ENCODE results near the gene DENND6A. TPM values are rescaled to one million over a fixed set of nuclear protein-coding genes. Genes with fewer than 3 reads are reported as not detected.

Gene DENND6A
- total RNA-seq = 10 to 100 TPM; 17.4 to 26.9 (median 18.8) TPM

GRCh38 chr3:57692396-57693147 lies at the start of gene DENND6A:
Gene DENND6A, minus strand, starts transcription at chr3:57693077. Its CDS starts 59 bp downstream, at chr3:57693018.
- DNase-seq (ENCODE audit: low spot score in 2 of 2) = peak; percentile 97 to 98
- peak; percentile 79 to 95 for TF ChIP-seq POLR2A (IDR thresholded peaks at IDR 0.05)
- peak; percentile 18 to 72 (median 51) for TF ChIP-seq POLR2AphosphoS5 (IDR thresholded peaks at IDR 0.05)
- TF ChIP-seq CTCF (IDR thresholded peaks at IDR 0.05) = no peak
- no peaks in the 10 kb centered on the region for H3K36me3 ChIP-seq
- H3K27me3 ChIP-seq = no peaks in the 10 kb centered on the region
- H3K4me3 ChIP-seq = peak within 1 kb of the TSS; percentile 97
- WGBS = 0% methylated on average over 37 of the region's 71 CpGs
- H3K4me1 ChIP-seq = peaks cover 50% of the 10 kb centered on the region
- peak within 1 kb of the TSS; percentile 99 for H3K27ac ChIP-seq
- H3K9me3 ChIP-seq = no peaks in the 10 kb centered on the region

- no peak for DNase-seq (ENCODE audit: low spot score in 2 of 2)
- Histone ChIP-seq H3K4me1 (no peaks in the 10 kb centered on the region), H3K4me3 (no peak overlapping the region), H3K9me3 (no peaks in the 10 kb centered on the region), H3K36me3 (no peaks in the 10 kb centered on the region), H3K27me3 (no peaks in the 10 kb centered on the region), H3K27ac (no peak overlapping the region)
- WGBS = 97% methylated on average over 5 of the region's 5 CpGs
- TF ChIP-seq POLR2A (IDR thresholded peaks at IDR 0.05) = no peak
- no peak for TF ChIP-seq POLR2AphosphoS5 (IDR thresholded peaks at IDR 0.05)
- no peak for TF ChIP-seq EP300 (IDR thresholded peaks at IDR 0.05)
- TF ChIP-seq CTCF (IDR thresholded peaks at IDR 0.05) = no peak
Measured at GRCh38 chr3:57740027-57740426, 47.1 kb upstream of the DENND6A start.

- TF ChIP-seq POLR2A (IDR thresholded peaks at IDR 0.05) (no peak), CTCF (IDR thresholded peaks at IDR 0.05) (no peak), EP300 (IDR thresholded peaks at IDR 0.05) (no peak), POLR2AphosphoS5 (IDR thresholded peaks at IDR 0.05) (no peak)
- H3K36me3 ChIP-seq = no peaks in the 10 kb centered on the region
- no peak for DNase-seq (ENCODE audit: low spot score in 2 of 2)
- H3K4me1 ChIP-seq = no peaks in the 10 kb centered on the region
- H3K27ac ChIP-seq = no peak overlapping the region
- H3K27me3 ChIP-seq = no peaks in the 10 kb centered on the region
- WGBS = 43% methylated on average over 5 of the region's 5 CpGs
- H3K9me3 ChIP-seq = no peaks in the 10 kb centered on the region
- no peak overlapping the region for H3K4me3 ChIP-seq
Measured at GRCh38 chr3:57738391-57738790, 45.5 kb upstream of the DENND6A start.

GRCh38 chr3:57737840-57738239 lies 45.0 kb upstream of the DENND6A start:
- H3K27ac ChIP-seq = no peak overlapping the region
- H3K36me3 ChIP-seq = no peaks in the 10 kb centered on the region
- WGBS = 79% methylated on average over 7 of the region's 7 CpGs
- H3K9me3 ChIP-seq = no peaks in the 10 kb centered on the region
- TF ChIP-seq POLR2A (IDR thresholded peaks at IDR 0.05) (no peak), CTCF (IDR thresholded peaks at IDR 0.05) (no peak), POLR2AphosphoS5 (IDR thresholded peaks at IDR 0.05) (no peak), EP300 (IDR thresholded peaks at IDR 0.05) (no peak)
- H3K27me3 ChIP-seq = no peaks in the 10 kb centered on the region
- no peak overlapping the region for H3K4me3 ChIP-seq
- H3K4me1 ChIP-seq = no peaks in the 10 kb centered on the region
- no peak for DNase-seq (ENCODE audit: low spot score in 2 of 2)

GRCh38 chr3:57735405-57735804 lies 42.5 kb upstream of the DENND6A start:
- TF ChIP-seq POLR2A (IDR thresholded peaks at IDR 0.05) (no peak), EP300 (IDR thresholded peaks at IDR 0.05) (no peak), CTCF (IDR thresholded peaks at IDR 0.05) (no peak), POLR2AphosphoS5 (IDR thresholded peaks at IDR 0.05) (no peak)
- Histone ChIP-seq H3K27me3 (no peaks in the 10 kb centered on the region), H3K4me3 (no peak overlapping the region), H3K9me3 (no peaks in the 10 kb centered on the region), H3K27ac (no peak overlapping the region), H3K4me1 (no peaks in the 10 kb centered on the region), H3K36me3 (no peaks in the 10 kb centered on the region)
- WGBS = 76% methylated on average over 2 of the region's 2 CpGs
- DNase-seq (ENCODE audit: low spot score in 2 of 2) = no peak
